Cardiac fibroblast (primary cell): ENCODE data around the gene RTN4.
A peak's percentile ranks its signal among the peaks of the same experiment; 100 is the strongest.
"Not testable (repeated sequence)": the region's sequence is repeated elsewhere in the genome, so short reads cannot be mapped to it uniquely, and the experiment has no call there.

Experiments used
- DNase-seq, 2 donors: peaks; one replicate each; pipeline versions ENCODE4 v3.0.0 to v3.0.0-alpha.2; 2010; ENCODE audit warnings: low read depth in 2 of 2
- H3K4me3 ChIP-seq, 2 donors: replicated peaks in 1 of 2; 1 replicate in 1 of 2; 2 replicates in 1 of 2; pipeline ENCODE4 v1.5.1; 2011; ENCODE audit warnings: low read depth in 2 of 2, low read length in 2 of 2, mild to moderate bottlenecking in 2 of 2, moderate library complexity in 1 of 2
- CTCF ChIP-seq: IDR thresholded peaks from one replicate; pipeline ENCODE4 v1.5.1; 2011; ENCODE audit warnings: low read depth, mild to moderate bottlenecking, low read length, inconsistent platforms

RTN4 gene

GRCh38 chr2:55085113-55086040 lies 35.1 kb upstream of the RTN4 start:
- TF ChIP-seq CTCF = no peak
- DNase-seq = no peak
- H3K4me3 ChIP-seq = no peak overlapping the region

GRCh38 chr2:55084641-55085040 lies 34.4 kb upstream of the RTN4 start:
- H3K4me3 ChIP-seq = no peak overlapping the region
- no peak for TF ChIP-seq CTCF
- DNase-seq = peak in 1 of 2 donors; percentile 31

GRCh38 chr2:55080204-55080738 lies 30.0 kb upstream of the RTN4 start:
- no peak for TF ChIP-seq CTCF
- DNase-seq = no peak
- no peak overlapping the region for H3K4me3 ChIP-seq

- no peak for TF ChIP-seq CTCF
- DNase-seq = no peak
- H3K4me3 ChIP-seq = no peak overlapping the region
Observed at GRCh38 chr2:55078956-55079355, 28.7 kb upstream of the RTN4 start.

- no peak overlapping the region for H3K4me3 ChIP-seq
- no peak for DNase-seq
- TF ChIP-seq CTCF = no peak
Observed at GRCh38 chr2:55076721-55077120, 26.5 kb upstream of the RTN4 start.

GRCh38 chr2:55076019-55076418 lies 25.8 kb upstream of the RTN4 start:
- H3K4me3 ChIP-seq, DNase-seq: not testable (repeated sequence)

- H3K4me3 ChIP-seq = no peak overlapping the region
- peak in 1 of 2 donors; percentile 47 for DNase-seq
- TF ChIP-seq CTCF = no peak
Observed at GRCh38 chr2:55073000-55073983, 23.0 kb upstream of the RTN4 start.
